BJ (cell line): ENCODE data around the gene SLC7A6OS. TPM values are rescaled to one million over a fixed set of nuclear protein-coding genes. Genes with fewer than 3 reads are reported as not detected.
A peak's percentile ranks its signal among the peaks of the same experiment; 100 is the strongest.

Source experiments
- CTCF ChIA-PET: fragments of 350-600 bp; formaldehyde crosslinking; extraction: SDS; loops from one replicate; lab custom pipeline; 2021; ENCODE audit warnings: antibody characterized with exemption, inconsistent platforms; lab: Yijun Ruan, JAX
- POLR2A ChIA-PET: fragments of 300-600 bp; sonication (Branson Sonifier 250); formaldehyde crosslinking; extraction: SDS; loops from one replicate; lab custom pipeline; 2021; ENCODE audit warnings: antibody characterized with exemption; lab: Charles Lee
- DNase-seq: peaks from one replicate; pipeline ENCODE4 v3.0.0-alpha.2; 2011; ENCODE audit warnings: low read depth
- H3K27me3 ChIP-seq: 2 replicates; pipeline ENCODE4 v1.6.0; 2011; ENCODE audit warnings: low read length; ENCODE audit not compliant: control insufficient read depth, insufficient read depth
- H3K36me3 ChIP-seq: 2 replicates; pipeline ENCODE4 v1.5.1; 2011; ENCODE audit warnings: low read length; ENCODE audit not compliant: control insufficient read depth, insufficient read depth
- H3K4me3 ChIP-seq: 2 replicates; pipeline ENCODE4 v1.5.1; 2011; ENCODE audit warnings: low read depth, mild to moderate bottlenecking, control low read depth, low read length
- CTCF ChIP-seq: IDR thresholded peaks from 2 replicates; pipeline ENCODE4 v1.5.1; 2011; ENCODE audit warnings: low read depth, mild to moderate bottlenecking, control low read depth, inconsistent platforms, low read length, moderate library complexity; ENCODE audit not compliant: insufficient read depth
- polyA plus RNA-seq: library from polyadenylated mRNA; depleted of rRNA; stranded (reverse); fragments of >200 nt; gene quantifications from 2 replicates; pipeline ENCODE4 v1.2.3, GENCODE V29; 2011

SLC7A6OS gene
- polyA plus RNA-seq, 1 experiment, result 5.3 TPM

DNA sequence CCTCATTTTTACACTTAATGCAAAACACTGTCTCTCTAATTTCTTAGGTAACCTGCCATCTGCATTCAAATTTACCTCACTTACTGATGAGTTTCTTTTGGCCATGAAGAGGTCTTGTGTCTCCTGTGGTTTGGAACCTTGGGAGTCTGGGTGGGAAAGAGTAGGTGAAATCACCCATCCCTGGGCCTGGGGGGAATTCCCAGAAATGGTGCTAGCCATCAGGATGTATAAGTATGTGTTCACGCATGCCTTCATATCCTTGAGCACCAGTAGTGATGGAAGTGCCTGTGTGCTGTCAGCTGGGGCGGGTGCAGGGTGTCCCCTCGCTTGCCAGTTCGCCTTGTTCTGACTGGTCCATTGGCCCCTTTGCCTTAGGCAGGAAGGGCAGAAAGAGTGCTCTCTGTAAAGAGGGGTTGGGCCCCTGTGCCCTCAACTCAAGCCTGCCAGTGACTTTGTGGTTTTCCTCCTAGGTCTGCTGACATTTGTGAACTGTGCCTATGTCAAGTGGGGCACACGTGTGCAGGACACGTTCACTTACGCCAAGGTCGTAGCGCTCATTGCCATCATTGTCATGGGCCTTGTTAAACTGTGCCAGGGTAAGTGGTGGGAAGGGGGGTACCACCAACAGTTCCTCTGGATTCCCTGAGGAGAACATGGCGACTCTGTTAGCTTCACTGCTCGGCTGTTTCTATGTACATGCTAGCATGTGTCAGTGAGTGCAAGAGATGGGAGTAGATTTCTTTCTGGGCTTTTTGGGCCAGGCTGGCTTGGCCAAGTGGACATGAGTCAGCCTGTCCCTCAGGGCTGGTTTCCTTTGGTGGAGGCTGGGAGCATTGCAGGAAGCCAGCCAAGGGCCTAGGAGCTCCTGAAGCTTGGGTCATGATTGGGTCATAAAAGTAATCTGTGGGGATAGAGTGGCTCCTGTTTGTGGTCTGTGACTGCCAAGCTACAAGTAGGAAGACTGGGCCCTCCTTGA is 23.2 kb downstream of the SLC7A6OS start:
- Histone ChIP-seq H3K4me3 (no peak overlapping the region), H3K36me3 (peaks cover 9% of the 10 kb centered on the region), H3K27me3 (no peaks in the 10 kb centered on the region)
- ChIA-PET POLR2A (no interaction called here), CTCF (interaction anchor here (0.7 to 4.4 kb wide), 5 partner anchors 8 to 41 kb away, joined by 3 to 25 read pairs (median 4); partner anchors contain the start of gene SLC7A6)
- DNase-seq, result peak; percentile 75
- TF ChIP-seq CTCF, result no peak

DNA sequence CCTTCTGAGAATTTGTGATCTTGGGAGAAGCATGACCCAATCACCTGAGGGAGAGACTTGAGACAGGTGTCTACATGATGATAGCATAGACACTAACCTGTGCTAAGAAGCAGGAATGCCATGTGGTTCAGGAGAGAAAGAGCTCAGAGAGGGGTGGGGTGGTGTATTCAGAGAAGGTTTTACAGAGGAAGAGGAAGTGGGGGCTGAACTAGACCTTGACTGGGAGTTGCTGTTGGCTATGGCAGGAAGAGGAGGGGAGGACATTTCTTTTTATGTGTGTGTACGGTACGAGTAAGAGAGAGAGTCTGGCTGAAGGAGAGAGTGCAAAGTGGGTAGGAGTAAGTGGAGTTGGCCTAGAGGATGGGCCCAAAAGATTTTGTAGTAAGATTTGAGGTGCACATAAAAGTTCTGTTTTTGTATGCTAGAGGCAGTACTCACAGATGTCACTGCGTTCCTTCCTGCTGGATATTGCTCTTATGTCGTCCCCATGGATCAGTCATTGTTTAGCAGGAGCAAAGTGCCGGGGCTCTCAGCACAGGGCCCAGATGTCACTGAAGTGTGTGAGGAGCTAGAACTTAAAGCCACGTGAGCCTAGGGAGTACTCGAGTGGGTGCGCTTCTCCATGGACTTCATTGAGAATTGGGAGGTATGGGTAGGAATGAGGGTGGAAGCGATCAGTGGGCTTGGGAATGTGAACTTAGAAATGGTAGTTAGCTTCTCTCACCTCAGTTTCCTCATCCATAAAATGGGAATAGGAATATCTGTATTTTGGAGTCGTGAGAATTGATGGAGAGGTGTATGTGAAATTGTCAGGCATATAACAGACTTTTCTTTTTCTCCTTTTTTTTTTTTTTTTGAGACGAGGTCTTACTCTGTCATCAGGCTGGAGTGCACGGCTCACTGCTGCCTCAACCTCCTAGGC is 24.3 kb downstream of the SLC7A6OS start:
- Histone ChIP-seq H3K36me3 (peaks cover 10% of the 10 kb centered on the region), H3K27me3 (no peaks in the 10 kb centered on the region), H3K4me3 (no peak overlapping the region)
- TF ChIP-seq CTCF, result no peak
- no peak for DNase-seq
- POLR2A ChIA-PET, result no interaction called here
- CTCF ChIA-PET, result interaction anchor here (0.7 to 1.5 kb wide), 2 partner anchors 12 kb away, joined by 3 to 5 read pairs; no protein-coding TSS in a partner anchor

- H3K27me3 ChIP-seq, result no peaks in the 10 kb centered on the region
- no peak for DNase-seq
- no peak for TF ChIP-seq CTCF
- ChIA-PET POLR2A (no interaction called here), CTCF (interaction anchor here (0.7 to 3.3 kb wide), 4 partner anchors 11 to 28 kb away, joined by 3 to 16 read pairs (median 4); no protein-coding TSS in a partner anchor)
- peaks cover 7% of the 10 kb centered on the region for H3K36me3 ChIP-seq
- H3K4me3 ChIP-seq, result no peak overlapping the region
Observed at GRCh38 chr16:68285683-68286082, 25.1 kb downstream of the SLC7A6OS start.

GRCh38 chr16:68284847-68285246 is 25.9 kb downstream of the SLC7A6OS start:
- H3K36me3 ChIP-seq, result peaks cover 4% of the 10 kb centered on the region
- no peak for DNase-seq
- CTCF ChIA-PET, result interaction anchor here (0.9 to 3.3 kb wide), 3 partner anchors 10 to 27 kb away, joined by 4 to 16 read pairs (median 5); no protein-coding TSS in a partner anchor
- H3K27me3 ChIP-seq, result no peaks in the 10 kb centered on the region
- no peak overlapping the region for H3K4me3 ChIP-seq
- POLR2A ChIA-PET, result no interaction called here
- no peak for TF ChIP-seq CTCF
